HG02970 (cell line): Measurements from ENCODE around the gene RNF149.

Experiments used
- ATAC-seq: cut with Tn5 transposase; IDR thresholded peaks from one replicate; pipeline ENCODE4 v1.9.1; 2021; ENCODE audit warnings: mild to moderate bottlenecking, moderate library complexity, moderate number of reproducible peaks; ENCODE audit not compliant: unreplicated experiment, low FRiP score

Gene RNF149

DNA sequence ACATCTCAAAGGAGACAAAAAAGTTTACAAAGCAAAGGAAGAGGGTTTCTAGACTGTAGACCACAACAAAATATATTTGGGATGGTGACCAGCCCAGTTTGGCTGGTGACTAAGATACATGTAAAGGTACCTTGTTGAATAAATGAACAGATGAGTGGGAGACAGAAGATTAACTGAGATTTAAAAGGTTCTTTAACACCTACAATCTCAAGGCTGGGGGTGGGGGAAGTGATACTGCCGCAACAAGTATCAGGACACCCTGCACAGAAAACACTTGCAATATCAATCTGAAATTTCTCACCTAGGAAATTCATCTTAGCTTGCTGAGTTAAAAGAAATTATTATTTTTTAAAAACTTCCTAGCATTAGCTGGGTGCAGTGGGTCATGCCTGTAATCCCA lies 8.3 kb downstream of the RNF149 start:
- no peak for ATAC-seq

DNA sequence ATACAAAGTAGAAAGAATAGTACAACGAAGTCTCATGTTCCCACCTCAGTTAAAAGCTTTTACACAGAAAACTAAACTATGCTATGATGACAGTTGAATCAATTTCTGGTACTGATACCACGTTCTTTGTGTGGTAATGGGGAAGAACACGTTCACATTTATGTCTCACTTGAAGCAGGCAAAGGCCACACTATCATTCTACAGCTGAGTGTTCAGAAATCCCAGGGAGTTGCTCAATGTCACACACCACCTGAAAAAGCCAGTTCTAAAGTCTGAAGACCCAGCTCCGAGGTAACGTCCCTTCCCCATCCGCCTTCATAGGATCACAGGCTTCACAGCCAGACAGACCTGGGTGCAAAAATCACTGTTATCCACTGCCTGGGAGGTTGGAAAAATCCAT lies 8.9 kb downstream of the RNF149 start:
- ATAC-seq, result no peak

DNA sequence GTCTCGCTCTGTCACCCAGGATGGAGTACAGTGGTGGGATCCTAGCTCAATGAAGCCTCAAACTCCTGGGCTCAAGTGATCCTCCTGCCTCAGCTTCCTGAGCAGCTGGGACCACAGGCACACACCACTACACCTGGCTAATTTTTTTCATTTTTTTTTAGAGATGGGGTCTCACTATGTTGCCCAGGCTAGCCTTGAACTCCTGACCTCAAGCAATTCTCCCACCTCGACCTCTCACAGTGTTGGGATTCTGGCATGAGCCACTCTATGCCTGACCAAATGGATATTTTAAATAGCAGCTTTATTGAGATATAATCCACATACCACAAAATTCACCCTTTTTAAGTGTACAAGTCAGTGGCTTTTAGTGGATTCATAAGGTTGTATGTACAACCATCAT lies 11.1 kb downstream of the RNF149 start:
- no peak for ATAC-seq

DNA sequence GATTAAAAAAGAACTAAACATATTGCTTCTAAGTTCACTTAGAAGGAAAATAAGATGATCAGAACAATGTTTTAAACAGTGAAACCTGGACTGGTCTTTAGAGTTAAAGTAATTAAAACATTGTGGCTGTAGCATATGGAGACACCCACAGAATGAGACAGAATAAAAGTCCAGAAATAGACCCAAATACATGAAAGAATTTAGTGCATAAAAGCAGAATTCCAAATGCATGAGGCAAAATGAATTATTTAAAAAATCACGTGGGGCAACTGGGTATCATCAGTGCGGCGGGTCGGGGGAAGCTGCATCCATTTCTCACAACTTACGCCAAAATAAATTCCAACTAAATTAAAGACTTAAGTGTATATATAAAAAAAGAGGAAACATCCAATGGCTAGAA lies 12.1 kb downstream of the RNF149 start:
- ATAC-seq, result no peak

DNA sequence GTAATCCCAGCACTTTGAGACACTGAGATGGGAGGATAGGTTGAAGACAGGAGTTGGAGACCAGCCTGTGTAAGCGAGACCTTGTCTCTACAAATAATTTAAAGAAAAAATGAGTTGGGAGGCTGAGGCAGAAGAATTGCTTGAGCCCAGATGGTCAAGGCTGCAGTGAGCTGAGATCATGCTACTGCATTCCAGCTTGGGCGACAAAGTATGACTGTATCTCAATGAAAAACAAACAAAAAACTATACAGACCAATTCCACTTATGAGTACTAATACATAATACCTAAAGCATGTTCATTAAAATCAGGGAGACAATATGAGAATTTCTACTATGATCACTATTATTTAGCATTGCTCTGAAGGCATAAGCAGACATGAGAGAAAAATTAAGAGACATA lies 12.6 kb downstream of the RNF149 start:
- ATAC-seq, result no peak

DNA sequence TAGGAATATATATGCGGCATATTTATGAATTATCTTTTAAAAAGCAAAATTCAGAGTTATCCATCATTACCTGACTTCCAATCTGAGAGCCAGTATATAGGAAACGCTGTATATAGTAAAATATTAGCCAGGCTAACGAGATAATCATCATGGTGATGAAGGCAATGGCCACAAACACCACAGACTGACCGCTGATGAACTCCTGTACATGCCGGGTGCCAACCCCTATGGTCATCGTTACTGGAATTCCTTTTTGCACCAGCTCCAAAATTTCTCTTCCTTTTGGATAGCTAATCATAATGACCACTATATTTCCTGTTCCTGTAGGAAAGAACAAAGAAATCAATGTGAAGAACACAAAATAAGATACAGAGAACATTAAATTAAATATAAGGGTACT lies 13.6 kb downstream of the RNF149 start:
- ATAC-seq, result no peak

DNA sequence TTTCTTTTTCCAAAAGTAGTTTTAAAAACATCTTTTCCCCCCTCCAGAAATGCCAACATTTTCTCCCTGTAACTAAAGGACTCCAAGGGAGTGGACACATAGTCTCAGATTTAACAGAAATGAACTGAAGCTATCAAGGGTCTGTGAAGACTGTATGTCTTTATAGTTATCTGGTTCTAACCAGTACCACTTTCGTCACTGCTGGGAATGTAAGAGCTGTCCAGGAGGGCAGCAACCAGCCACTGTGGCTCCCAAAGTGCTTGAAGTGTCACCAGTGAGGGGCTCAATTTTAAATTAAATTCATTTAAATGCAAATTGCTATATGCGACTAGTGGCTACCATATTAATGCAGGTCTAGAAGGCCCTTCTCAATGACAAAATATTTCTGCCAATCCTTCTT lies 15.0 kb downstream of the RNF149 start:
- ATAC-seq, result no peak

DNA sequence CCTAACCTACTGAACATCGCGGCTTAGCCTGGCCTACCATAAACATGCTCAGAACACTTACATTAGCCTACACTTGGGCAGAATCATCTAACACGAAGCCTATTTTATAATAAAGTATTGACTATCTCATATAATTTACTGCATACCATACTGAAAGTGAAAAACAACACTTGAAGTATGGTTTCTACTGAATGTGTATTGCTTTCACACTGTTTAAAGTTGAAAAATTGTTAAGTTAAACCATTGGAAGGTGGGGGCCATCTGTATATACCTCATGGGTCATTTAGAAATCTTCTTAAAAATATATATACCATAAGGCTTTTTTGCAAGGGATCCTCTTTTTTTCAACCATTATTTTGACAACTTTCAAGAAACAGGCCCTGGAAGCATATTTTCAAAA lies 16.5 kb downstream of the RNF149 start:
- no peak for ATAC-seq

DNA sequence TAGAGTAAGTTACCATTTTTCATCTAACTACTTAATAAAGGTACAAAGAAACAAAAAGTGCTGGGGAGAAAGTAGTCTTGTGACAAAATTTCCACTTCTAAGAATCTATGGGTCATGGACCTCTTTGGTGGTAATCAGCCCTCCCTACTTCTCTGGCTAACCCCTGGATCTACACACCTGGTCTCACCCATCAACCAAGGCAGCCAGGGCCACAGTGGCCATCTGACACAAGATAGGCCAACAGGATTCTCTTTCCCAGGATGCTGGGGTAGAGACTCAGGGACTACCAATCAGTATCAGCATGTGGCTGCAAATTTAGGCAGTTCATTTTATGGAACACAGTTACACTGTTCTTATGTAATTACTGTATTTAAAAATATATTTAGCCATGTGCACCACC lies 17.8 kb downstream of the RNF149 start:
- ATAC-seq, result no peak

DNA sequence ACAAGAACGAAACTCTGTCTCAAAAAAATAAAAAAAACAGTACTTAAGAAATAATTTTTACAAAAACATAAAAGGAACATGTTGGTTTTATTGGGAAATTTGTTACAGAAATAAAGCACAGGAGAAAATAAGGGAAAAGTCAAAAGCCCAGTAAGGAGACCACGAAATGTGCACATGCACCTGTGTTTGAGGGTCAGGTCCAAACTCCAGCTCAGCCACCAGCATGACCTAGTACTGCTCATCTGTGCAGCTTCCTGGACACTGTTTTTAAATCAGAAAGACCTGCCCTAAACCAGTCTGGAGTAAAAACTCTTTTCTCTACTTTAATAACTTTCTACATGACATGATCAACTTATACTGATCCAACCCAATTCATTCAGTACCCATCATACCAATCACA lies 21.2 kb downstream of the RNF149 start:
- no peak for ATAC-seq

DNA sequence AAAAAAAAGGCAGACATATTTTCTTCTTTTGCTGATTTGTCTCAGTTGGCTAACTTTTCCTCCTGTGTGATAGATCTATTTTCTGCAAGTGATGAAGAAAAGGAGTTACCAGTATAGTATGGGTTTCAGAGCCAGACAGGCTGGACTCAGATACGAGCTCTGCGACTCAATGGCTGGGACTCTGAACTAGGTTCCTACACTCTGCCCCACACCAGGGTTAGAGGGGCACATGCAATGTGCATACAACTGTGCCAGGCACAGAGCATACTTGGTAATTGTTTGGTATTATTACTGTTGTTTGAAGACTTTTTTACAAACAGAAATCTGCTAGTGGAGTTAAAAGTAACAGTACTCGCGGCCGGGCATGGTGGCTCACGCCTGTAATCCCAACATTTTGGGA lies 21.8 kb downstream of the RNF149 start:
- no peak for ATAC-seq

DNA sequence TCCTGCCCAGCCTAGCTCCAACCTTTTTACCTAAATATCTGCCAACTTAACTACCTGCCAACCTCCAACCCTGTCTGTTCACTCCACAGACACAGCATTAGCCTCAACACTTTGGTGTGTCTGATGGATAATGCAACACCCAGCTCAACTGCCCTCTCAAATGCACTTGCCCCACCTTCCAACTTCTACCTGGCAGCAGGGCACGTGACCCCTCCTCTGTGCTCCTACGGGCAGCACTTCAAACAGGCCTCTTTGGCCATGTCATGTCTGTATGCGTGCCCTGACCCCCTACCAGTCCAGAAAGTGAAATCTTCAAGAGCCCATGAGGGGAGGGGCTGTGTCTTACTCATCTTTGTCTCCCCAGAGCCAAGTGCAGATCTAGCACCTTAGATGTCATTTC lies 25.5 kb downstream of the RNF149 start:
- no peak for ATAC-seq

DNA sequence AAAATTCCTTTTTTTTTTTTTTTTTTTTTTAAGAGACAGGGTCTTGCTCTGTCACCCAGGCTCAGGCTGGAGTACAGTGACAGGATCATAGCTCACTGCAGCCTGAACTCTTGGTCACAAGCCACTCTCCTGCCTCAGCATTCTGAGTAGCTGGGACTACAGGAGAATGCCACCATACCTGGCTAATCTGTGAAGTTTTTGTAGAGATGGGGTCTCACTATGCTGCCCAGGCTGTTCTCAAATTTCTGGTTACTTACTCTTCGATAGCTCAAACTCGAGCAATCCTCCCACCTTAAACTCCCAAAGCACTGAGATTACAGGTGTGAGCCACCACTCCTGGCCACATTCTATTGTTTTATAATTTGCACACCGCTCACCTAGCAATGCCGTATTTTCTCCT lies 27.0 kb downstream of the RNF149 start:
- ATAC-seq, result no peak

DNA sequence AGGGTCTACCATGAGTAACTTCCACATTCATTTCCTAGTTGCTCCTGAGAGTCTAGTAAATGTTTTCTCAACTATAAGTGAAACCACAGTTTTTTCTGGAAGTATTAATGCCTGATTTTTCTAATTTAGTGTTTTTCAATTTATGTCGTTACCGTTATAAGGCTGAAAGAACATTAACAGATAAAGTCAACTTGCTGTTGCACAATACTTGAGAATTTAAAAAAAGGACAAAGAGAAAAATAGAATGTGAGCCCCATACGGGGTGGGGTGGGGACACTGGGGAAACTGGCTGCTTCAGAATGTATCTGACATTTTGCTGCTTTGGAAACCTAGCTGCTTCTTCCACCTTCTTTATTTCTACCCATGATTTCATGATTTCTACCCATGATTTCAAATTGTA lies 29.6 kb downstream of the RNF149 start:
- ATAC-seq, result no peak

DNA sequence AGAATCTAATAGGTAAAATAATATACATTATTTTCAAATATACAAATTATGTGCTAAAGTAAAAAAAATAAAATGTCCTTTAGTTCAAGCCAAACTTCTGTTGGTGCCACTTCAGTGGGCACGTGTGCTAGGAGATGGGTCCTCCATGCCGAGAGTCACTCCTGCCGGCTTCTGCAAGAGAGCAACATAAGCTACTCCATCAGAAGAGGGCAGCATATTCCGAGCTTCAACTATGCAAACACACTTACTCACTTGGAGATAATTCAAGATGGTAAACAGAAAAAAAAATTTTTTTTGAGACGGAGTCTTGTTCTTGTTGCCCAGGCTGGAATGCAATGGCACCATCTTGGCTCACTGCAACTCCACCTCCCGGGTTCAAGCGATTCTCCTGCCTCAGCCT lies 31.4 kb downstream of the RNF149 start:
- no peak for ATAC-seq

DNA sequence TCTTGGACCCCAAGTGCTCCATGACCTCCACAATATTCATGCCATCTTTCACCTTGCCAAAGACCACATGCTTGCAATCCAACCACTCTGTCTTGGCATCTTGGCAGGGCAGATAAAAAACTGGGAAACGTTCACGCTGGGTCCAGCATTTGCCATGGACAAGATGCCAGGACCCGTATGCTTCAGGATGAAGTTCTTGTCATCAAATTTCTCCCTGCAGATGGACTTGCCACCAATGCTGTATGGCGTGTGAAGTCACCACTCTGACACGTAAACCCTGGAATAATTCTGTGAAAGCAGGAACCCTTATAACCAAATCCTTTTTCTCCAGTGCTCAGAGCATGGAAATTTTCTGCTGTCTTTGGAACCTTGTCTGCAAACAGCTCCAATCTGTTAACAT lies 34.4 kb downstream of the RNF149 start:
- no peak for ATAC-seq

DNA sequence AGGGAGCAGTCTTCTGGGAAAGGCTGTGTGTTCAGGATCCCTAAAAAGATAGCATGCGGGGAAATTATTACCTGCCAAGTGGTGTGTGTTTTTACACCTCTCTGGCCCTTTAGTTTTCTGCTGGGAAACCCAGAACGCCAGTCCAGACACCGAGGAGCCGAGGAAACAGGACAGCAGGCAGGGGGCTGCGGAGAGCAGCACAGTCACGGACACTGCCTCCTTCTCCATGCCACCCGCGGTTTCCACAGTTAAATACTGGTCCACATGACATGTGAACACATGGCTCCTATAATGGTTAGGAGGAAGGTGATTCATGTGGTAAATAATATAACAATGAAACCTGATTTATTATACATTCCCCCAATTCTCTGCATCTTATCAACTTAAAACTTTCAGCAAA lies 35.4 kb downstream of the RNF149 start:
- no peak for ATAC-seq

DNA sequence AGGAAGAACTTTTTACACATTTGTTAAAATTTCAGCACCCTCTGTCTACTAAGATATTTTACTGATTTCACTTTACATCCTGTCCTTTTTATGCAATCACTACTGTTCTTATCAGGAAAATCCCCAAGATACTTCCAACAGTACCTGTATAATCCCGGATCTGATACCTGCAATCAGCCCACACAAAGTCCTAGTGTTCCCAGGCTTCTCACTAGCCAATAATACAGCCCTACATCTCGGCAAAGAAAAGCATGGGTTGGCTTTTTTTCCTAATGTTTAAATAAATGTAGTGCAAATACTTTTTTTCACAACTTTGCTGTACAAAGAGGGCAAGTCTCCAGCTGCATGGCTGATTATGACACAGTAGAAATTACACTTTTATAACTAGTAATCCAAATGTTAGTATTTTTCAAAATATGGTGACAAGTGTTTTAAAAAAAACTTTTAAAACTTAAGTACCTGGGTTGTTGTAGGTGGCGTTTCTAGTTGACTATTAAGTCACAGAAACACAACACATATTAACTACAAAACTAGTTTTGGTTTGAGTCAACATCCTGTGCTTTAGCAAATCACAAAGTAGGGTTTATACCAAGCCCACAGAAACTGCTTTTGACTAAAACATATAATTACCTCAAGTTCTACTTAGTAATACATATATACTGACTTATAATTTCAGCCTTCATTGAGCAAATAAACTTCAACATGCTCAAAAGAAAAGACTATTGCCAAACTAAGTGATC lies 36.3 kb downstream of the RNF149 start:
- peak; percentile 47 for ATAC-seq

DNA sequence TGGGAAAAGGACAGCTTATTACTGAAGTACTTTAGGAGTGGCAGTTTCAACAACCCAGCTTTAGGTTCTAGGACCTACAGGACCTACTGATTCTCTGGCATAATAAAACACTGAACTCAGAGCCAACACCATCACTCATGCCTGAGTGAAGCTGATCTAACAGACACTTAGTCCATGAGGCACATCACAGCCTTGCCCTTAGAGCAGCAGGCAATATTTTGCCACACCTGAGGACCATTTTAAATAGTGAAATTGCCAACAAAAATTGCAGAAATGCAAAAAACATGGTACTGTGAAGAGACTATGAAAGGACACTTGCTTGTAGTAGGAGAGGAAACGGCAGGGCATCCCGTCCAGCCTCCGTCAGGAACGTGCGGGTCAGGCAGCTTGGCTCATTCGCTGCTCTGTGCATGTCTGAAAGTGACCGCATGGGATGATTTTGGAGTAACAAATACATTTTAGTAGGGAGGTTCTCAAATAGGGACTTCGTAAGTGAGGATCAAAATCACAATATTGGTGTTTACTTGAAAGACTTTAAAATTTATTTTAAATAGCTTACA lies 37.7 kb downstream of the RNF149 start:
- ATAC-seq, result no peak

DNA sequence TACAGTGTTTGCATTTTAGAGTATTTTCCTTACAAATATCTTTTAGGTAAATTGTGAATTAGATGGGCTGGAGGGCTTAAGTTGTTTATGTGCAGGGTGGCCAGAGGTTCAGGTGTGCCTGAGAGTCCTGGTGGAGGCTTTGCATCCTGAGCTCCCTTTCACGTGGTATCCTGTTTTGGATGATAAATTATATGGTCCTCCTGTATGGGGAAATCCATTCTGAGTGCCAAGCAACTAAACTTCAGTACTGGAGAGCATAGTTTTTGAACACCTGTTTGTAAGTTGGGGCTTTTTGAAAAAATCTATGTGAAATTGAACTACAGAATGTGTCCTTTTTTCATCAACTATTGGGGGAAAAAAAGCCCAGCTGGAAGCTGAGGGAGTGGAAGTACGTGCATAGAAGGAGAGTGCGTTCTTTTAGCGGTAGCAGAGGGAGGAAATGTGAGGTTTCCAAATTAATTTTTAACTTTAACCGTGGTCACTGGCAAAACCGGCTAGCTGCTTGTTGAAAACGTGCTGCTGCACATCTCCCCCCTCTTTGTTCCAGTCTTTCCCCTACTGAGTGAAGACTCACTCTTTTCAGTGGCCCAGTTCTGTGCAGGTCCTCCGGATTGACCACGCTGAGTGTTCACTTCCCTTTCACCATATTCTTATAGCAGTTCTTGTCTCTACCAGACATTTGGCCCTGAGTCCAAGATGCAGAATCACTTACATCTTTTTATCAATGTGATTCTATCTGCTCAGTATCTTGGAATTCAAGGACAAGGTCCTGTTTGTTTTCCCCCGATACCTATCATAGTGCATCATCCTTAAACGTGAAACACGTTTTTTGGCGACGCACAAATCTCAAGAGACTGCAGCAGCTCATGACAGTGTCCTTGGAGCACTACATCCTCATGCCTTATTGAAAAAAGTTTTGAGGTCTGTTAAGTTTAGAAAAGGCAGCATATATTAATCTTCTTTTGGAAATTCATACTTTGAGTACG lies 40.5 kb downstream of the RNF149 start:
- ATAC-seq, result peak; percentile 57

DNA sequence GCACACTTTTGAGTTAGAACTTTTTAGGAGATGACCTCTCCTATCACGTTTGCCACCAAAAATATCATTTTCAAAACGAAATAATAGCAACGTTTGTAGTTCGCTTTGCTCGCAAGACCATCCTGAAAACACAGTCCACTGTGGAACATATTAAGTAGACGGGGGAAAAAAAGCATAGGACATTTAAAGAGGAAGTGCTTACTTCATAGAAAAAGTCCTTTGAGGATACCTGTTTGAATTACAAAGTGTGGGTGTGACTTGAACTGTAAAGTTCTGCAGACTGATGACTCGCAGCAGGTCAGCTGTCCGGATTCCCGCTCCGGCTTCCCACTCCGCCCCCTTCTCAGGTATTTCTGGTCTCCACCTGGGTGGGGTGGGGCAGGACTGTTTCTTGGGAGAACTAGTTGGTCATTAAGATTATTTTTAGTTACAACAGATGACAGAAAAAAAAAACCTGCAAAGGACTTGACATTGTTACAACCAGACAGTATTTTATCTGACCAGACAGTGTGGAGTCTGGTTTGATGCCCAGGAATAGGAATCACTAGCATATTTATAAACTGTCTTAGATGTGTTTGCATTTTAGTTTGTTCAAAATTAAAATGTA lies 42.5 kb downstream of the RNF149 start:
- no peak for ATAC-seq
